GM21367 (cell line): Measurements from ENCODE around the gene PDXDC1.
"Not testable (repeated sequence)": the region's sequence is repeated elsewhere in the genome, so short reads cannot be mapped to it uniquely, and the experiment has no call there.

Experiments used
- ATAC-seq: cut with Tn5 transposase; IDR thresholded peaks from one replicate; pipeline ENCODE4 v1.9.1; 2021; ENCODE audit not compliant: unreplicated experiment

PDXDC1 gene

GRCh38 chr16:15154650-15155562, 180.1 kb downstream of the PDXDC1 start:
- ATAC-seq = not testable (repeated sequence)

DNA sequence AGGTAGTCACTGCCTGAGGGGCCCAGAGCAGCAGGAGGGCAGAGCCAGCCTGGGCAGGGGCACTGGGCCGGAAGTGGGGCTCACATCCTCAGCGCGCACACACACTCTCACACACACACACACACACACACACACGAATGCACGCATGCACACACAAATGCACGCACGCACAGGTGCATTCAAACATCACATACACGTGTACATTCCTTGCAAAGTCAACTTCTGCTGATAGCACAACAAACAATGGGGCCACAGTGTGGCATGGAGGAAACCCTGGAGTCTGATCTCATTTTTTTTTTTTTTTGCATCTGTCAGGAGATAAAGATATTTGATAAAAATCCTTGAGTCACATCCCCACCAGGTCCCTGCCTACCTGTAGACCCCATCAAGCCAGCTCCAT, 182.8 kb downstream of the PDXDC1 start:
- ATAC-seq = not testable (repeated sequence)

GRCh38 chr16:15159671-15160070, 184.8 kb downstream of the PDXDC1 start:
- ATAC-seq = not testable (repeated sequence)

GRCh38 chr16:15160571-15160970, 185.7 kb downstream of the PDXDC1 start:
- ATAC-seq = not testable (repeated sequence)

DNA sequence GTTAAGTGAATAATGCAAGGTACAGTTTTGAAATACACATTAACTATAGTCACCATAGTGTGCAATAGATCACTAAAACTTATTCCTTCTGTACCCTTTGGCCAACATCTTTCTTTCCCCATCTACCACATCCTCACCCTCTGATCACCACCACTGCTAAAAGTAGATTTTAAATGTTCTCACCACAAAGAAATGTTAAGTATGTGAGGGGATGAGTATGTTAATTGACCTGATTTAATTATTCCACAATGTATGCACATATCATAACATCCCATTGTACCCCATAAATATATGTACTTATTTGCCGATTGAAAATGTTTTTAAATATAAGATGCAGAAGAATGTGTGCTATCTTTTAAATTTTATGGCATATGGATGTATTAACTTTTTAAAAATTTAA, 188.2 kb downstream of the PDXDC1 start:
- not testable (repeated sequence) for ATAC-seq

DNA sequence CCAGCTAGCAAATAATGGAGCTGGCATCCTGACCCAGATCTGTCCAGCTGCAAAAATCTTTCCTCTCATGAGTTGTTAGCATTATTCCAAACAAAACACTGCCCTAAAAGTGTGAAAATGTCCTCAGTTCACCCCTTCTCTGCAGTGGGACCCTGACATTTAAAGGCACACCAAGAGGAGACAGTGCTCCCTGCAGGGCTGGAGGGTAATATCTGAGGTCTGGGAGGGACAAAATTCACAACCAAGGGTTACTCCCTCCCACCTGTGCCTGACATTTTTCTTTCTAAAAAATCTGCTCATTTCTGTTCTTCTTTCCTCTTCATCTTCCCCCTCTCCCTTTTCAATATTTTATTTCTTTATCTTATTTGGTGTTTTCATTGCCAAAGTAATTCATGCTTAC, 191.4 kb downstream of the PDXDC1 start:
- ATAC-seq = not testable (repeated sequence)

- not testable (repeated sequence) for ATAC-seq
These were observed 193.5 kb downstream of the PDXDC1 start for GRCh38 chr16:15168303-15168702.

DNA sequence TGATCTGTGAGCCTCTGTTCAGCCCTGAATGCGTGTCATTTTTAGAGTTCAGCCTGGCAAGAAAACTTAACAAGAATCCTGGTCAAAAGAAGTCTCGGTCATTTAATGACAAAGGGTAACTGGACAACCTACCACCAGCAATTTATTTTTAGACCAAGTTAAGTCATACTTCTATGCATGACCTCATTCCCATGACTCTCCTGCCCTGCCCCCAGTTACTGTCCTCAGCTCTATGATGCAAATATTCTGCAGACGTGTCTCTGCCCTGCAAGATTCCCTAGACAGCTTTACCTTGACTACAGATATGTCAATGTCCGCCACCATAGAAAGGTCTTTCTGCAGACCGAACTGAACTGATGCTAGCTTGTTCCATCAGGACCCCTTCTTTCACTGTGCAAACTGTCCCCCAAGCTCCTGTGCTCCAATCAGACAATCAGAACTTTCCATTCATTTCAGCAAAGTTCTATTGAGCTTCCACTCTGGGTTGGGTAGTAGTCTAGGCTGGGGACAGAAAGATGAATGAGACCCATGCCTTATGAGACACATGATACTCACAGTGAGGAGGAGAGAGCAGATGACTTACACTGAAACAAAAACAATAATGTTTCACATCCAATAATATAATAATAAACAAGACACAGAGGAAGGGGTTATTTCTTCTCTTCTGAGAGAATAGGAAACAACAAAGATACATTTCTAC, 194.3 kb downstream of the PDXDC1 start:
- not testable (repeated sequence) for ATAC-seq

- ATAC-seq = not testable (repeated sequence)
These were observed 205.1 kb downstream of the PDXDC1 start for GRCh38 chr16:15179909-15180308.

GRCh38 chr16:15180946-15181345, 206.1 kb downstream of the PDXDC1 start:
- not testable (repeated sequence) for ATAC-seq

- ATAC-seq = not testable (repeated sequence)
These were observed 209.2 kb downstream of the PDXDC1 start for GRCh38 chr16:15184000-15184399.
